ENCODE results near the gene KRTAP10-12. TPM values are rescaled to one million over a fixed set of nuclear protein-coding genes. Genes with fewer than 3 reads are reported as not detected.

Gene KRTAP10-12
- polyA plus RNA-seq, 1 of the 3 experiments (the other 2 are of a cell fraction): not detected

DNA sequence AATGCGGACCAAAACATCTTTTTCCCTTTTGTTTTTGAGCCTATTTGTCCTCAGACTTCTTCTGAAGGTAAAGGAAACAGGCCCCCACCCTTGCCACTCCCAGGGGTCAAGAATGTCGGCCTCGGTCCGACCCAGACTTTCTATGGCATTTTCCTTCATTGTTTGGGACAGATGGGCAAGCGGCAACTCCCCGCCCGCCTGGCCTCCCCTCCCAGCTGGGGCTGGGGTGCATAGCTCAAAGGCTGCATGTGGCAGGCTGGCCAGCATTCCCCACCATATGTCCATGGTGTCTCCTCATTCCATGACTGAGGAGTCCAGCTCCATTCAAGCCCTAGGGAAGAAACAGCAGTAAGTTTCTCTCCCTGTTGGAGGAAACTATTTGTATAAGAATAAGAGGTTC, 43.8 kb downstream of the KRTAP10-12 start:
- ChIA-PET CTCF (interaction anchor here (1.9 kb wide), 1 partner anchor 53 kb away, joined by 6 read pairs; no protein-coding TSS in a partner anchor), POLR2A (no interaction called here)
- no peaks in the 10 kb centered on the region; the same call in none of the 2 replicates for H3K27me3 ChIP-seq (ENCODE audit: insufficient read depth)
- H3K79me2 ChIP-seq (ENCODE audit: insufficient read depth): no peaks in the 10 kb centered on the region
- no peak overlapping the region for H3K4me2 ChIP-seq
- no peaks in the 10 kb centered on the region for H3K4me1 ChIP-seq (ENCODE audit: control insufficient read depth in 1 of 2, insufficient read depth in 2 of 2, low read depth in 1 of 2, low read length in 1 of 2)
- peaks cover 10% of the 10 kb centered on the region; the same call in 1 of the 2 replicates for H3K9me3 ChIP-seq
- DNase-seq: no peak
- TF ChIP-seq SIN3A (IDR thresholded peaks at IDR 0.05; ENCODE audit: borderline replicate concordance, low read depth, low read length) (no peak), TAF1 (IDR thresholded peaks at IDR 0.05; ENCODE audit: borderline replicate concordance, low read depth, low read length) (no peak), ELF1 (IDR thresholded peaks at IDR 0.05) (no peak), EZH2phosphoT487 (IDR thresholded peaks at IDR 0.05; ENCODE audit: borderline replicate concordance, low read depth) (no peak), MEF2A (IDR thresholded peaks at IDR 0.05; ENCODE audit: borderline replicate concordance, low read depth) (no peak), YY1 (IDR thresholded peaks at IDR 0.05; ENCODE audit: low read depth) (no peak), GATA2 (CRISPR knock-in tag; IDR thresholded peaks at IDR 0.05) (no peak), RAD21 (IDR thresholded peaks at IDR 0.05; ENCODE audit: low read length) (no peak)
- TF ChIP-seq, protein P1, sequence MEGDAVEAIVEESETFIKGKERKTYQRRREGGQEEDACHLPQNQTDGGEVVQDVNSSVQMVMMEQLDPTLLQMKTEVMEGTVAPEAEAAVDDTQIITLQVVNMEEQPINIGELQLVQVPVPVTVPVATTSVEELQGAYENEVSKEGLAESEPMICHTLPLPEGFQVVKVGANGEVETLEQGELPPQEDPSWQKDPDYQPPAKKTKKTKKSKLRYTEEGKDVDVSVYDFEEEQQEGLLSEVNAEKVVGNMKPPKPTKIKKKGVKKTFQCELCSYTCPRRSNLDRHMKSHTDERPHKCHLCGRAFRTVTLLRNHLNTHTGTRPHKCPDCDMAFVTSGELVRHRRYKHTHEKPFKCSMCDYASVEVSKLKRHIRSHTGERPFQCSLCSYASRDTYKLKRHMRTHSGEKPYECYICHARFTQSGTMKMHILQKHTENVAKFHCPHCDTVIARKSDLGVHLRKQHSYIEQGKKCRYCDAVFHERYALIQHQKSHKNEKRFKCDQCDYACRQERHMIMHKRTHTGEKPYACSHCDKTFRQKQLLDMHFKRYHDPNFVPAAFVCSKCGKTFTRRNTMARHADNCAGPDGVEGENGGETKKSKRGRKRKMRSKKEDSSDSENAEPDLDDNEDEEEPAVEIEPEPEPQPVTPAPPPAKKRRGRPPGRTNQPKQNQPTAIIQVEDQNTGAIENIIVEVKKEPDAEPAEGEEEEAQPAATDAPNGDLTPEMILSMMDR (IDR thresholded peaks at IDR 0.05): no peak
- TF ChIP-seq, protein P2, sequence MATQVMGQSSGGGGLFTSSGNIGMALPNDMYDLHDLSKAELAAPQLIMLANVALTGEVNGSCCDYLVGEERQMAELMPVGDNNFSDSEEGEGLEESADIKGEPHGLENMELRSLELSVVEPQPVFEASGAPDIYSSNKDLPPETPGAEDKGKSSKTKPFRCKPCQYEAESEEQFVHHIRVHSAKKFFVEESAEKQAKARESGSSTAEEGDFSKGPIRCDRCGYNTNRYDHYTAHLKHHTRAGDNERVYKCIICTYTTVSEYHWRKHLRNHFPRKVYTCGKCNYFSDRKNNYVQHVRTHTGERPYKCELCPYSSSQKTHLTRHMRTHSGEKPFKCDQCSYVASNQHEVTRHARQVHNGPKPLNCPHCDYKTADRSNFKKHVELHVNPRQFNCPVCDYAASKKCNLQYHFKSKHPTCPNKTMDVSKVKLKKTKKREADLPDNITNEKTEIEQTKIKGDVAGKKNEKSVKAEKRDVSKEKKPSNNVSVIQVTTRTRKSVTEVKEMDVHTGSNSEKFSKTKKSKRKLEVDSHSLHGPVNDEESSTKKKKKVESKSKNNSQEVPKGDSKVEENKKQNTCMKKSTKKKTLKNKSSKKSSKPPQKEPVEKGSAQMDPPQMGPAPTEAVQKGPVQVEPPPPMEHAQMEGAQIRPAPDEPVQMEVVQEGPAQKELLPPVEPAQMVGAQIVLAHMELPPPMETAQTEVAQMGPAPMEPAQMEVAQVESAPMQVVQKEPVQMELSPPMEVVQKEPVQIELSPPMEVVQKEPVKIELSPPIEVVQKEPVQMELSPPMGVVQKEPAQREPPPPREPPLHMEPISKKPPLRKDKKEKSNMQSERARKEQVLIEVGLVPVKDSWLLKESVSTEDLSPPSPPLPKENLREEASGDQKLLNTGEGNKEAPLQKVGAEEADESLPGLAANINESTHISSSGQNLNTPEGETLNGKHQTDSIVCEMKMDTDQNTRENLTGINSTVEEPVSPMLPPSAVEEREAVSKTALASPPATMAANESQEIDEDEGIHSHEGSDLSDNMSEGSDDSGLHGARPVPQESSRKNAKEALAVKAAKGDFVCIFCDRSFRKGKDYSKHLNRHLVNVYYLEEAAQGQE (IDR thresholded peaks at IDR 0.05; ENCODE audit: low read depth, low read length): no peak
- TF ChIP-seq, protein P3, sequence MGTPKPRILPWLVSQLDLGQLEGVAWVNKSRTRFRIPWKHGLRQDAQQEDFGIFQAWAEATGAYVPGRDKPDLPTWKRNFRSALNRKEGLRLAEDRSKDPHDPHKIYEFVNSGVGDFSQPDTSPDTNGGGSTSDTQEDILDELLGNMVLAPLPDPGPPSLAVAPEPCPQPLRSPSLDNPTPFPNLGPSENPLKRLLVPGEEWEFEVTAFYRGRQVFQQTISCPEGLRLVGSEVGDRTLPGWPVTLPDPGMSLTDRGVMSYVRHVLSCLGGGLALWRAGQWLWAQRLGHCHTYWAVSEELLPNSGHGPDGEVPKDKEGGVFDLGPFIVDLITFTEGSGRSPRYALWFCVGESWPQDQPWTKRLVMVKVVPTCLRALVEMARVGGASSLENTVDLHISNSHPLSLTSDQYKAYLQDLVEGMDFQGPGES (IDR thresholded peaks at IDR 0.05; ENCODE audit: low read depth, low read length): no peak
- no peaks in the 10 kb centered on the region for H3K36me3 ChIP-seq (replicated peaks in 1 of 2; ENCODE audit: control insufficient read depth in 1 of 2, insufficient read depth in 2 of 2, low read length in 1 of 2)
- H3K4me3 ChIP-seq (ENCODE audit: low read depth in 2 of 2, low read length in 1 of 2): no peak overlapping the region
- no peaks in the 10 kb centered on the region for H3K9me2 ChIP-seq
- H3K27ac ChIP-seq (ENCODE audit: low read depth in 2 of 2, low read length in 1 of 2): no peak overlapping the region
- no peaks in the 10 kb centered on the region for H3F3A ChIP-seq (replicated peaks; ENCODE audit: insufficient read depth)
- no peak overlapping the region for H2AFZ ChIP-seq (ENCODE audit: low read depth)
- WGBS (ENCODE audit: low lambda C conversion rate): 15% methylated on average over 7 of the region's 7 CpGs
- H3K9ac ChIP-seq: no peak overlapping the region
- no peaks in the 10 kb centered on the region for H4K20me1 ChIP-seq (ENCODE audit: insufficient read depth)

Measured in SK-N-SH (cell line).